WTC11 (cell line): ENCODE data around the gene TRIM50. TPM values are rescaled to one million over a fixed set of nuclear protein-coding genes. Genes with fewer than 3 reads are reported as not detected.

Source experiments
- ATAC-seq: fragments of 200-7000 bp; cut with Tn5 transposase; 2 replicates; pipeline ENCODE4 v1.10.0; 2021; ENCODE audit warnings: mild to moderate bottlenecking, moderate library complexity
- CTCF ChIA-PET: fragments of 300-600 bp; sonication (Branson Sonifier 250); formaldehyde crosslinking; loops from one replicate; lab custom pipeline; 2021; ENCODE audit warnings: antibody characterized with exemption; lab: Charles Lee
- POLR2A ChIA-PET: fragments of 350-600 bp; sonication (Branson Sonifier 250); formaldehyde crosslinking; loops from one replicate; lab custom pipeline; 2021; ENCODE audit warnings: antibody characterized with exemption; lab: Charles Lee
- DNase-seq: peaks from one replicate; pipeline ENCODE4 v3.0.0; 2021; ENCODE audit warnings: low spot score
- H3K27ac Mint-ChIP-seq: 2 replicates; pipeline ENCODE4 v1.8.0; 2021; ENCODE audit warnings: mixed read lengths
- H3K27me3 Mint-ChIP-seq: 2 replicates; pipeline ENCODE4 v1.8.0; 2021; ENCODE audit warnings: low read depth, mild to moderate bottlenecking, moderate library complexity, mixed read lengths
- H3K36me3 Mint-ChIP-seq: 2 replicates; pipeline ENCODE4 v1.8.0; 2021; ENCODE audit warnings: mixed read lengths
- H3K4me1 Mint-ChIP-seq: 2 replicates; pipeline ENCODE4 v1.8.0; 2022; ENCODE audit warnings: mixed read lengths
- H3K4me3 Mint-ChIP-seq: 2 replicates; pipeline ENCODE4 v1.8.0; 2021; ENCODE audit warnings: mild to moderate bottlenecking, moderate library complexity, mixed read lengths
- H3K9me3 Mint-ChIP-seq: 2 replicates; pipeline ENCODE4 v1.8.0; 2021; ENCODE audit warnings: mixed read lengths
- ATF1 ChIP-seq: sonication (generic); formaldehyde crosslinking; IDR thresholded peaks from 2 replicates; pipeline ENCODE4 v1.8.1; 2023; ENCODE audit warnings: mild to moderate bottlenecking, moderate library complexity, missing genetic modification reagents
- FOXJ3 ChIP-seq: sonication (generic); formaldehyde crosslinking; IDR thresholded peaks from 2 replicates; pipeline ENCODE4 v1.9.0; 2021; ENCODE audit warnings: missing genetic modification reagents, mild to moderate bottlenecking, borderline replicate concordance
- FOXP1 ChIP-seq: sonication (generic); formaldehyde crosslinking; IDR thresholded peaks from 2 replicates; pipeline ENCODE4 v1.8.0; 2022; ENCODE audit warnings: missing genetic modification reagents, mild to moderate bottlenecking, moderate library complexity, borderline replicate concordance
- HMGA2 ChIP-seq: fragments of 250-450 bp; sonication (Bioruptor Pico); IDR thresholded peaks from 2 replicates; pipeline ENCODE4 v1.4.0; 2021; ENCODE audit warnings: mild to moderate bottlenecking, moderate library complexity
- IRF2 ChIP-seq: sonication (generic); formaldehyde crosslinking; IDR thresholded peaks from 2 replicates; pipeline ENCODE4 v1.8.0; 2022; ENCODE audit warnings: low read depth, missing genetic modification reagents, borderline replicate concordance
- NFATC4 ChIP-seq: fragments of 250-450 bp; sonication (Bioruptor Pico); IDR thresholded peaks from 2 replicates; pipeline ENCODE4 v1.9.0; 2021; ENCODE audit warnings: mild to moderate bottlenecking
- PRRX2 ChIP-seq: fragments of 250-450 bp; sonication (Bioruptor Pico); IDR thresholded peaks from 2 replicates; pipeline ENCODE4 v1.8.0; 2021; ENCODE audit warnings: mild to moderate bottlenecking
- ZNF121 ChIP-seq: sonication (generic); formaldehyde crosslinking; IDR thresholded peaks from 2 replicates; pipeline ENCODE4 v1.8.0; 2023; ENCODE audit warnings: missing genetic modification reagents
- ZNF317 ChIP-seq: sonication (generic); formaldehyde crosslinking; IDR thresholded peaks from 2 replicates; pipeline ENCODE4 v1.8.1; 2023; ENCODE audit warnings: low read depth, mild to moderate bottlenecking, moderate library complexity, missing genetic modification reagents, borderline replicate concordance
- ZNF423 ChIP-seq: fragments of 250-450 bp; sonication (Bioruptor Pico); IDR thresholded peaks from 2 replicates; pipeline ENCODE4 v2.1.2; 2022; ENCODE audit warnings: mild to moderate bottlenecking, moderate library complexity
- total RNA-seq: library from RNA; stranded (reverse); gene quantifications from 3 replicates; pipeline ENCODE4 v1.2.3, GENCODE V29; 2021
- TF ChIP-seq, protein P1 (sequence below): sonication (generic); formaldehyde crosslinking; conservative IDR thresholded peaks from 2 replicates; pipeline ENCODE4 v1.8.1; 2023; ENCODE audit warnings: mild to moderate bottlenecking, low read depth, missing genetic modification reagents, moderate library complexity
- TF ChIP-seq, protein P2 (sequence below): fragments of 250-450 bp; sonication (Bioruptor Pico); IDR thresholded peaks from 2 replicates; pipeline ENCODE4 v1.9.0; 2021; ENCODE audit warnings: mild to moderate bottlenecking, borderline replicate concordance
- TF ChIP-seq, protein P3 (sequence below): fragments of 250-450 bp; sonication (Bioruptor Pico); IDR thresholded peaks from 2 replicates; pipeline ENCODE4 v1.9.0; 2021; ENCODE audit warnings: mild to moderate bottlenecking
- TF ChIP-seq, protein P4 (sequence below): sonication (generic); formaldehyde crosslinking; IDR thresholded peaks from 2 replicates; pipeline ENCODE4 v1.8.1; 2023; ENCODE audit warnings: mild to moderate bottlenecking, missing genetic modification reagents
- TF ChIP-seq, protein P5 (sequence below): sonication (generic); formaldehyde crosslinking; IDR thresholded peaks from 2 replicates; pipeline ENCODE4 v1.8.0; 2022; ENCODE audit warnings: mild to moderate bottlenecking, missing genetic modification reagents

TRIM50 gene
- total RNA-seq, 1 experiment from 2014 or later, result 0.15 TPM

DNA sequence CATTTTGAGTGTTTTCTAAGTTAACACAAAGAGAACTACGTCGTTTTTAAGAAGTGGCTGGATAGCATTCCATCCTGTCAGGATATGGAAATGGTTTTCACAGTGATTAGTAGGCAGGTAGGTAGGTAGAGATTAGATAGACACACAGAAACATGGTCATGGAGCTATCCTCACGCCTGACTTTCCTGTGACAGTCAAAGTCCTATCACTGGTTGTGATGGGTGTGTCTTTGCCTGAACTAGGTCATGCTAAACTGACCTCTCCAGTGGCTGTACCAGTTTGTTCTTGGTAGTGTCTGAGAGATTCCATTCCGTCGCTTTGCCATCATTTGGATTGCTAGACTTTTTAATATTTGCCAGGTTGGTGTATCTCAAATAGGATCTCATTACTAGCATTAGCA is 28.3 kb upstream of the TRIM50 start (continued):
- TF ChIP-seq, protein P1, sequence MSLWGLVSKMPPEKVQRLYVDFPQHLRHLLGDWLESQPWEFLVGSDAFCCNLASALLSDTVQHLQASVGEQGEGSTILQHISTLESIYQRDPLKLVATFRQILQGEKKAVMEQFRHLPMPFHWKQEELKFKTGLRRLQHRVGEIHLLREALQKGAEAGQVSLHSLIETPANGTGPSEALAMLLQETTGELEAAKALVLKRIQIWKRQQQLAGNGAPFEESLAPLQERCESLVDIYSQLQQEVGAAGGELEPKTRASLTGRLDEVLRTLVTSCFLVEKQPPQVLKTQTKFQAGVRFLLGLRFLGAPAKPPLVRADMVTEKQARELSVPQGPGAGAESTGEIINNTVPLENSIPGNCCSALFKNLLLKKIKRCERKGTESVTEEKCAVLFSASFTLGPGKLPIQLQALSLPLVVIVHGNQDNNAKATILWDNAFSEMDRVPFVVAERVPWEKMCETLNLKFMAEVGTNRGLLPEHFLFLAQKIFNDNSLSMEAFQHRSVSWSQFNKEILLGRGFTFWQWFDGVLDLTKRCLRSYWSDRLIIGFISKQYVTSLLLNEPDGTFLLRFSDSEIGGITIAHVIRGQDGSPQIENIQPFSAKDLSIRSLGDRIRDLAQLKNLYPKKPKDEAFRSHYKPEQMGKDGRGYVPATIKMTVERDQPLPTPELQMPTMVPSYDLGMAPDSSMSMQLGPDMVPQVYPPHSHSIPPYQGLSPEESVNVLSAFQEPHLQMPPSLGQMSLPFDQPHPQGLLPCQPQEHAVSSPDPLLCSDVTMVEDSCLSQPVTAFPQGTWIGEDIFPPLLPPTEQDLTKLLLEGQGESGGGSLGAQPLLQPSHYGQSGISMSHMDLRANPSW (CRISPR knock-in tag), result no peak

DNA sequence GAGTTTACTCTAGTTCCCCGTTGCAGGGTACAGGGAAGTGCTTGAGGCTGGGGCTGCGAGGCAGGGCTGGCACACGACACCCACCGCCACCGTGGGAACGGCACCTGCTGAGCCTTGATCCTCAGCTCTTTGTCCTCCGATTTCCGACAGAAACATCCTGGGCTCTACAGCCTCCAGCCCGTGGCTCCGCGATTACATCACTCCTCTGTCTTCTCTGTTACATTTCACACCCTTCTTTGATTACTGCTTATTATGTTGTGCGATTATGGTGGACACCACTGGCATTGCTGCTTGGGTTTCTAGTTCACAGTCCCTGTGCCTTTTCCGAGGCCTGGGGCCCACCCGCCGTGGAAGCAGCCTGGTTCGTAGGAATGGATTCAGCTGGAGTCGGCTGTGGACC is 26.9 kb upstream of the TRIM50 start:
- POLR2A ChIA-PET, result no interaction called here

DNA sequence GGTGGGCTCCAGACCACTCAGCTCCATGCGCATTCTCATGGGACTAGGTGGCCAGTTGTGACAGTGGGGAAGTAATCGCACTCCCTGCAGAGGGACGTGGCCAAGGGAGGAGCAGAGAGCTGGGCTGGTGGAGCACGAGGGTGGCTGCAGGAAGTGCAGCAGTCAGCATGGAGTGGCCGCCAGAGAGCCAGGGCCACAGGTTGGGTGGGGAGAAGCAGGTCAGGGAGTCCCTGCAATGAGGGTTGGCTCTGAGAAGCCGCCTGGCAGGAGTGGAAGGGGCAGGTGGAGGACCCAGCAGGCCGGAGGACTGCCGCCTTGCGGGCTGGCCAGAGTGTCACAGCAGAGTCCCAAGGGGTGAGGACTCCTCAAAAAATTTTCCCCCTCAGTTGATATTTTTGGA is 26.3 kb upstream of the TRIM50 start:
- ATAC-seq (no peak), DNase-seq (no peak)
- no peak for TF ChIP-seq PRRX2
- TF ChIP-seq NFATC4 (CRISPR knock-in tag), result no peak
- TF ChIP-seq, protein P2, sequence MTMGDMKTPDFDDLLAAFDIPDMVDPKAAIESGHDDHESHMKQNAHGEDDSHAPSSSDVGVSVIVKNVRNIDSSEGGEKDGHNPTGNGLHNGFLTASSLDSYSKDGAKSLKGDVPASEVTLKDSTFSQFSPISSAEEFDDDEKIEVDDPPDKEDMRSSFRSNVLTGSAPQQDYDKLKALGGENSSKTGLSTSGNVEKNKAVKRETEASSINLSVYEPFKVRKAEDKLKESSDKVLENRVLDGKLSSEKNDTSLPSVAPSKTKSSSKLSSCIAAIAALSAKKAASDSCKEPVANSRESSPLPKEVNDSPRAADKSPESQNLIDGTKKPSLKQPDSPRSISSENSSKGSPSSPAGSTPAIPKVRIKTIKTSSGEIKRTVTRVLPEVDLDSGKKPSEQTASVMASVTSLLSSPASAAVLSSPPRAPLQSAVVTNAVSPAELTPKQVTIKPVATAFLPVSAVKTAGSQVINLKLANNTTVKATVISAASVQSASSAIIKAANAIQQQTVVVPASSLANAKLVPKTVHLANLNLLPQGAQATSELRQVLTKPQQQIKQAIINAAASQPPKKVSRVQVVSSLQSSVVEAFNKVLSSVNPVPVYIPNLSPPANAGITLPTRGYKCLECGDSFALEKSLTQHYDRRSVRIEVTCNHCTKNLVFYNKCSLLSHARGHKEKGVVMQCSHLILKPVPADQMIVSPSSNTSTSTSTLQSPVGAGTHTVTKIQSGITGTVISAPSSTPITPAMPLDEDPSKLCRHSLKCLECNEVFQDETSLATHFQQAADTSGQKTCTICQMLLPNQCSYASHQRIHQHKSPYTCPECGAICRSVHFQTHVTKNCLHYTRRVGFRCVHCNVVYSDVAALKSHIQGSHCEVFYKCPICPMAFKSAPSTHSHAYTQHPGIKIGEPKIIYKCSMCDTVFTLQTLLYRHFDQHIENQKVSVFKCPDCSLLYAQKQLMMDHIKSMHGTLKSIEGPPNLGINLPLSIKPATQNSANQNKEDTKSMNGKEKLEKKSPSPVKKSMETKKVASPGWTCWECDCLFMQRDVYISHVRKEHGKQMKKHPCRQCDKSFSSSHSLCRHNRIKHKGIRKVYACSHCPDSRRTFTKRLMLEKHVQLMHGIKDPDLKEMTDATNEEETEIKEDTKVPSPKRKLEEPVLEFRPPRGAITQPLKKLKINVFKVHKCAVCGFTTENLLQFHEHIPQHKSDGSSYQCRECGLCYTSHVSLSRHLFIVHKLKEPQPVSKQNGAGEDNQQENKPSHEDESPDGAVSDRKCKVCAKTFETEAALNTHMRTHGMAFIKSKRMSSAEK (CRISPR knock-in tag), result no peak
- TF ChIP-seq FOXJ3 (CRISPR knock-in tag), result no peak
- TF ChIP-seq, protein P3, sequence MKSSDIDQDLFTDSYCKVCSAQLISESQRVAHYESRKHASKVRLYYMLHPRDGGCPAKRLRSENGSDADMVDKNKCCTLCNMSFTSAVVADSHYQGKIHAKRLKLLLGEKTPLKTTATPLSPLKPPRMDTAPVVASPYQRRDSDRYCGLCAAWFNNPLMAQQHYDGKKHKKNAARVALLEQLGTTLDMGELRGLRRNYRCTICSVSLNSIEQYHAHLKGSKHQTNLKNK (CRISPR knock-in tag), result no peak
- TF ChIP-seq ZNF423 (CRISPR knock-in tag), result no peak
- TF ChIP-seq IRF2 (CRISPR knock-in tag), result no peak
- TF ChIP-seq ZNF121 (CRISPR knock-in tag), result no peak
- Mint-ChIP-seq H3K27ac (no peak overlapping the region), H3K4me1 (peaks cover 23% of the 10 kb centered on the region), H3K9me3 (peaks cover 15% of the 10 kb centered on the region), H3K36me3 (peaks cover 11% of the 10 kb centered on the region), H3K27me3 (no peaks in the 10 kb centered on the region), H3K4me3 (no peak overlapping the region)
- ChIA-PET CTCF (interaction anchor here (1.2 to 1.6 kb wide), 2 partner anchors 11 to 30 kb away, joined by 3 to 6 read pairs; no protein-coding TSS in a partner anchor), POLR2A (no interaction called here)

More for the DNA sequence above, 26.9 kb upstream of the TRIM50 start:
- ATAC-seq, result no peak
- no peak overlapping the region for H3K4me3 Mint-ChIP-seq
- CTCF ChIA-PET, result interaction anchor here (1.2 to 1.6 kb wide), 2 partner anchors 12 to 31 kb away, joined by 3 to 6 read pairs; no protein-coding TSS in a partner anchor
- TF ChIP-seq FOXP1 (0 out of 2 replicates have a peak, but pooled peaks have one; percentile 35), ZNF317 (CRISPR knock-in tag) (no peak), ATF1 (no peak), HMGA2 (no peak)
- TF ChIP-seq, protein P4, sequence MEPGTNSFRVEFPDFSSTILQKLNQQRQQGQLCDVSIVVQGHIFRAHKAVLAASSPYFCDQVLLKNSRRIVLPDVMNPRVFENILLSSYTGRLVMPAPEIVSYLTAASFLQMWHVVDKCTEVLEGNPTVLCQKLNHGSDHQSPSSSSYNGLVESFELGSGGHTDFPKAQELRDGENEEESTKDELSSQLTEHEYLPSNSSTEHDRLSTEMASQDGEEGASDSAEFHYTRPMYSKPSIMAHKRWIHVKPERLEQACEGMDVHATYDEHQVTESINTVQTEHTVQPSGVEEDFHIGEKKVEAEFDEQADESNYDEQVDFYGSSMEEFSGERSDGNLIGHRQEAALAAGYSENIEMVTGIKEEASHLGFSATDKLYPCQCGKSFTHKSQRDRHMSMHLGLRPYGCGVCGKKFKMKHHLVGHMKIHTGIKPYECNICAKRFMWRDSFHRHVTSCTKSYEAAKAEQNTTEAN (CRISPR knock-in tag), result no peak
- TF ChIP-seq, protein P5, sequence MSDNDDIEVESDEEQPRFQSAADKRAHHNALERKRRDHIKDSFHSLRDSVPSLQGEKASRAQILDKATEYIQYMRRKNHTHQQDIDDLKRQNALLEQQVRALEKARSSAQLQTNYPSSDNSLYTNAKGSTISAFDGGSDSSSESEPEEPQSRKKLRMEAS (CRISPR knock-in tag), result no peak
- DNase-seq, result no peak
- H3K27me3 Mint-ChIP-seq, result no peaks in the 10 kb centered on the region
- H3K9me3 Mint-ChIP-seq, result peaks cover 15% of the 10 kb centered on the region
- peaks cover 23% of the 10 kb centered on the region for H3K4me1 Mint-ChIP-seq
- no peak overlapping the region for H3K27ac Mint-ChIP-seq
- peaks cover 11% of the 10 kb centered on the region for H3K36me3 Mint-ChIP-seq
